HEK293 (cell line): ENCODE measurements around the gene LMNA.

ENCODE experiments used
- CTCF ChIP-seq: fragments of 450-650 bp; formaldehyde crosslinking; IDR thresholded peaks from 2 replicates; pipeline ENCODE4 v1.5.1; 2016; ENCODE audit warnings: missing biosample characterization, missing genetic modification characterization
- REST ChIP-seq: fragments of 450-650 bp; formaldehyde crosslinking; IDR thresholded peaks from 2 replicates; pipeline ENCODE4 v1.5.1; 2016; ENCODE audit warnings: missing biosample characterization, missing genetic modification characterization
- ZFP37 ChIP-seq: fragments of 450-650 bp; formaldehyde crosslinking; IDR thresholded peaks from 2 replicates; pipeline ENCODE4 v1.5.1; 2016; ENCODE audit warnings: missing biosample characterization, missing genetic modification characterization
- ZNF121 ChIP-seq: fragments of 450-650 bp; formaldehyde crosslinking; IDR thresholded peaks from 2 replicates; pipeline ENCODE4 v1.5.1; 2016; ENCODE audit warnings: missing biosample characterization, missing genetic modification characterization
- ZNF274 ChIP-seq, 2 experiments: fragments of 200-500 bp in 1 of 2; fragments of 450-650 bp in 1 of 2; sonication (Bioruptor generic) in 1 of 2; formaldehyde crosslinking in 1 of 2; IDR thresholded peaks; 2 replicates each; pipeline versions ENCODE4 v1.5.1 to v1.6.1; 2014 to 2016; ENCODE audit warnings: borderline replicate concordance in 1 of 2, inconsistent platforms in 1 of 2, low read length in 1 of 2, missing biosample characterization in 1 of 2, missing genetic modification characterization in 1 of 2
- ZNF548 ChIP-seq: fragments of 450-650 bp; formaldehyde crosslinking; IDR thresholded peaks from 2 replicates; pipeline ENCODE4 v1.5.1; 2016; ENCODE audit warnings: missing biosample characterization, missing genetic modification characterization

GRCh38 chr1:156117414-156118176 lies 3.1 kb downstream of the LMNA start:
- TF ChIP-seq ZNF274 (IDR thresholded peaks at IDR 0.05; ENCODE audit: low read length) (no peak), ZNF274 (tag by site-specific recombination; IDR thresholded peaks at IDR 0.05; ENCODE audit: borderline replicate concordance) (no peak), CTCF (no peak), ZNF121 (tag by site-specific recombination) (no peak), ZFP37 (tag by site-specific recombination) (no peak), ZNF548 (no peak), REST (tag by site-specific recombination) (no peak)
